Stimulated activated CD4-positive, alpha-beta T cell treated with anti-CD3 and anti-CD28 coated beads, Interleukin-4, amount 100 ng/mL, for 4 hours (primary cell): Measurements from ENCODE around the gene NAA16.

ENCODE experiments used
- DNase-seq, 2 experiments: peaks; one replicate each; pipeline ENCODE4 v3.0.0-alpha.2; 2020

Gene NAA16

GRCh38 chr13:41361491-41361890, 50.4 kb downstream of the NAA16 start:
- no peak for DNase-seq

GRCh38 chr13:41364043-41364442, 53.0 kb downstream of the NAA16 start:
- no peak for DNase-seq

- no peak for DNase-seq
Observed at GRCh38 chr13:41365631-41366030, 54.6 kb downstream of the NAA16 start.

GRCh38 chr13:41370736-41371135, 59.7 kb downstream of the NAA16 start:
- no peak for DNase-seq

GRCh38 chr13:41377446-41377845, 66.4 kb downstream of the NAA16 start:
- DNase-seq: no peak

- DNase-seq: no peak
Observed at GRCh38 chr13:41382431-41382830, 71.4 kb downstream of the NAA16 start.

- DNase-seq: no peak
Observed at GRCh38 chr13:41383386-41383785, 72.3 kb downstream of the NAA16 start.

GRCh38 chr13:41384749-41385503, 73.9 kb downstream of the NAA16 start:
- no peak for DNase-seq

GRCh38 chr13:41386211-41386610, 75.1 kb downstream of the NAA16 start:
- DNase-seq: no peak

GRCh38 chr13:41387576-41387975, 76.5 kb downstream of the NAA16 start:
- DNase-seq: no peak

GRCh38 chr13:41388143-41388881, 77.2 kb downstream of the NAA16 start:
- DNase-seq: no peak

GRCh38 chr13:41389580-41389979, 78.5 kb downstream of the NAA16 start:
- DNase-seq: no peak

- no peak for DNase-seq
Observed at GRCh38 chr13:41394166-41394565, 83.1 kb downstream of the NAA16 start.

GRCh38 chr13:41398494-41399170, 87.6 kb downstream of the NAA16 start:
- no peak for DNase-seq

GRCh38 chr13:41401366-41401765, 90.3 kb downstream of the NAA16 start:
- no peak for DNase-seq

- DNase-seq: no peak
Observed at GRCh38 chr13:41402691-41403511, 91.8 kb downstream of the NAA16 start.

GRCh38 chr13:41403983-41404382, 92.9 kb downstream of the NAA16 start:
- no peak for DNase-seq

- DNase-seq: no peak
Observed at GRCh38 chr13:41405367-41405766, 94.3 kb downstream of the NAA16 start.

GRCh38 chr13:41407380-41407779, 96.3 kb downstream of the NAA16 start:
- DNase-seq: no peak

GRCh38 chr13:41408121-41408520, 97.1 kb downstream of the NAA16 start:
- DNase-seq: no peak

GRCh38 chr13:41408746-41409145, 97.7 kb downstream of the NAA16 start:
- no peak for DNase-seq

- no peak for DNase-seq
Observed at GRCh38 chr13:41409611-41410010, 98.5 kb downstream of the NAA16 start.

GRCh38 chr13:41411060-41411459, 100.0 kb downstream of the NAA16 start:
- DNase-seq: no peak
